GM18511 (cell line): ENCODE measurements around the gene AP1G2.

Source experiments
- ATAC-seq: cut with Tn5 transposase; IDR thresholded peaks from one replicate; pipeline ENCODE4 v1.9.1; 2021; ENCODE audit warnings: mild to moderate bottlenecking, moderate library complexity; ENCODE audit not compliant: unreplicated experiment

Gene AP1G2

DNA sequence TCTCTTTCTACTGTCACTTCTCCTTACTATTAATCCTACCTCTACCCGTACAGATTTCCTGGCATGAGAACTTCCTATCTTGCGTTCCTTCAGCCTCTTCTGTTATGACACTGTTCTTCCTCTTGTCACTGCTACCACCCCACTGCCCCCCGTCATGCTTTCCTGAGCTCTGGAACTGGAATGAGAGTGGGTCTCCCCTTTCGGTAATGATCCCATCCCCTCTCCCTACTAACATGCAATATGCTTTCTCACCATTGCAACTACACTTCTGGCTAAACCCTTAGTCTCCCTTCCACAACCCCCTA lies 4.9 kb upstream of the AP1G2 start:
- ATAC-seq, result no peak

DNA sequence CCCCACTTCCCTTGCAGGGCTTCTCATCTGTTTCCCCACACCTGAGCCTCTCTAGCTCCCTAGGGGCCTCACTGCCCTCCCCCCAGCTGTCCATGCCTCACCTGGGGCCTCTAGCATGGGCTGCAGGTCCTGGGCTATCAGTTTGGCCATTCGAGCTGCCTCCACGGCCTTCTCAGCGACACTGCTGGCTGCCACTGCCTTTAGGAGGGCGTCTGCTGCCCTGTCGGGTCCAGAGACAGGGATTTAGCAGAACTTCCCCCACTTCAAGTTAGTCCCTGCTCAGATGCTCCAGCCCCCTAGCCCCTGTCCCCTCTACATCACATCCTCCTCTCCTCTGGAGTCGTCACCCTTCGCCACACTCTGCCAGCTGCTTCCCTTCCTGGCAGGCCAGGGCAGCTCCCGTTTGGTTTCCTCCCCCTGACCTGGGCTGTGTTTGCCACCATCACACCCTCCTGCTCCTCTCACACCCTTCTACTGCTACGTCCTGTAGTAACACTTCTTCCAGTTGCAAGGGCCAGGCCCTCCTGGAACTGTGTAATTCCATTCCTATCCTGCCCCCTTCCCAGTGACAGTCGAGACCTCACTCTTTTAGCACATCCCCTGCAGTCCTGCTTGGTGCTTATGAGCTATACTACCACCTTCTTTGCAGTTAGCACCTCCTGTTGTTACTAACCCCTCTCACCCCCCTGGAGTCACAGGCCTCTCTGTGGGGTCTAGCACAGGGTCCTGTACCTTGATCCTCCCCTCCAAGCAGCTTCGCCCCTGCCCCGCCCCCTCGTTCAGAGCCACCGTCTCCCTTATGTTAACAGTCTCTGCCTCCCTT lies 4.3 kb upstream of the AP1G2 start:
- ATAC-seq, result no peak

DNA sequence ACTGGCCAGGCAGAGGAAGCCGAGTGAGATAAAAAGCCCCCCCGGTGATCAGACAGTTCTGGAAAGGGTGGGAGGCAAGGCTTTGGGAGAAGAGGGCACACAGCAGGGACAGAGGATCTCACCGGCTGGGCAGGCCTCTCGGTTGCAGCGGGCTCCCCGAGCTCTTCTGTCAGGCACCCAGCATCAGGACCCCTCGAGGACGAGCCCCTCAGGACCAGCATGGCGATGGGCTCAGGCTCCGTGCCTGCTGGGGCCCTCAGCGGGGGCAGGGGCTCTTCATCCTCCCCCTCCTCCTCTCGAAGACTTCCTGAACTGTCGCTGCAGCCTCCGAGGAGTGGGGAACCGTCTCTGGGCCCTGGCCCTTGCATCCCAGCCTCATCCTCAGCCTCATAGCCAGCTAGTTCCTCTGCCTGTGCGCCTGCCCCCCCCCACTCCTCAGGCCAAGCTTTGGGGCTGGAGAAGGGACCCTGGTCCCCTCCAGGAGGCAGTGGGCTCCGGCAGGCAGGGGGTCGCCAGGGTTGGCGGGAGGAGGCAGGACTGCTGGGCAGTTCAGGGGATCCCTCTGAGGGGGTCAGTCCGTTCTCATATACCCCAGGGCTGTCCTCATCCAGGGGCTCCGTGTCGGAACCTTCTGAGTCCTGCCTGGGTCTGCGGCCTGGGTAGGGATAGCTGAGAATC lies 3.4 kb upstream of the AP1G2 start:
- no peak for ATAC-seq

DNA sequence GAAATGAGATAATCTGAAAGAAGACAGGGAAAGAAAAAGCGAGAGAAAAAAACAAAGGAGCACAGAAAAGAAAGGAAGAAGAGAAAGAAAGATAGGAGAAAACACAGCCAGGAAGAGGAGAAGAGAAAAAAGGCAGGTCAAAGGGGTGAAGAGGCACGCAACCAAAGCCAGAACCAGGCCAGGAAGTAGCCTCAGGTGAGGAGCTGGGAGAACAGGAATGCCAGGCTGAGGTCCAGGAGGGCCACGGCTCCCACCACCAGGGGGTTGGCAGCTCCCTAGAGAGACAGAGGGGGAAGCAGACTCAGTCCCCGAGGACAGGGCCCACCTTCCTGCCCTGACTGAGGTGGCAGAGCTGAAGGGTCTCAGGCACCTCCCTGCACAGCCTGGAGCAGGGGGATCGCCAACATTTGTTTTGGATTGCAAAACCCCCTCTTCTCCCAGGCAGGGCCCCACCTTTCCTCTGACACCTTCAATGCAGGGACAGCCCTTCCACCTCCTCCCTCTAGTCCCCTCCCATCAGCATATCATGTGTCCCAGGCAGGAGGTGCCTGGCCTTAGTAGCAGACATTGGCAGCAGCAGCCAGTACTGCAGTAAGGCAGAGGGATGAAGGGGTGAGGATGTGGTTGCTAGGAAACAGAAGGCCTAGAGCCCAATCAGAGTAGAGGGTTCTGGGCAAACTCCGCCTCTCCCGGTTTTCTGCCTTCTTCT lies 2.0 kb upstream of the AP1G2 start:
- no peak for ATAC-seq

DNA sequence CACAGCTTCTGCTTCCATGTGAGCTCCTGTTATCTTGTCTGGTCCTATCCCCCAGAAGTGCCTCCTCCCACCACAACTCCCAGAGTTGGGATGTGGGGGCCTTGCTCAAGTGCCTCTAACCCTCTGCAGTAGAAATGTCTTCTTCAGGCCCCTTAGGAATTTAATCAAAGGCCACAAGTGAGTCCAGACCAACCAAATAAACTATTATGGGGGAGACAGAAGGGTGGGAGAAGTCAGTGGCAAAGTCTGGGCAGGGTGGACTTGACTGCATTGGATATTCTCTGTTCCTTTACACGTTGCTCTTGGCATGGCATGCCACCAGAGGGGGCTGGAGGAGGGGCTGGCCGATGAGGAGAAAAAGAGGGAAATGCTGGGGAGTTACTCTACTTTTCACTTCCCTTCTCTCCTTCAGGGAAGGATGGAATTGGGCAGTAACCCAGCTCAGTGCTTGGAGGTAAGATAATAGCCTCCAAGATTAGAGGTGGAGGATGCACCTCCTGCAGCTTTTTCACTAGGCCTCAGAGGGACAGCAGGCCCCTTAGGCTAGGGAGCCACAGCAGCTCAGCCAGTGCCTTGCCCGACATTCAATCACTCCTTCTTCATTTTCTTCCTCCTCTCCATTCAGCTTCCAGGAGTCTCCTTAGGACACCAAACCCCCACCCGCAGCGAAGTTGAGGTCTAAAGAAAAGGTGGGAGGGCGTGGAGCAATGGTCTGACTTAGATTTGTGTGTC lies 1.2 kb upstream of the AP1G2 start:
- ATAC-seq, result no peak

DNA sequence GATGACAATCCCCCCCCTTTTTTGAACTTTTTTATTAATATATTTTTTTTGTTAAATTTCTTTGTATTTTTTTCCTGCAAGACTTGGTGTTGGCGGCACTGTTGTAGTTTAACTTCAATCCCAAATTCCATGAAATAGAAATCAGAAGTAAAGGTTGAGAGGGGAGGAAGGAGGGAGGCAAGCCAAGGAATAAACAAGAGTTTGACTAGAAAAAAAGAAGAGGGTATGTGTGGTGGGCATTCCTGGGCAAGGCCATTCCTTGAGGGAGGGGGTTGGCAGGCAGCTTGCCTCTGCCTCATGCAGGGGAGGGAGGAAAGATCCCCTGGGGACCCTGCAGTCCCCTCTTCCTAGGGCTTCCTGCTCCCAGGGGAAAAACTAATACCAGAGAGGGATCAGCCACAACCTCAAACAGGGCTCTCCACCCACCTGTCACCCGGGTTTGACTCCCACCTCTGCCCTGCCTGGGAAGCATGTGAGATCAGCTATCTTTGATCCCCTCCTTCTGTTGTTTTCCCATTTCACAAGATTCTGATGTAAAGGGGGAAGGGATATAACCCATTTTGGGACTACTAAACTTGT lies 519 bp upstream of the AP1G2 start:
- ATAC-seq, result no peak

DNA sequence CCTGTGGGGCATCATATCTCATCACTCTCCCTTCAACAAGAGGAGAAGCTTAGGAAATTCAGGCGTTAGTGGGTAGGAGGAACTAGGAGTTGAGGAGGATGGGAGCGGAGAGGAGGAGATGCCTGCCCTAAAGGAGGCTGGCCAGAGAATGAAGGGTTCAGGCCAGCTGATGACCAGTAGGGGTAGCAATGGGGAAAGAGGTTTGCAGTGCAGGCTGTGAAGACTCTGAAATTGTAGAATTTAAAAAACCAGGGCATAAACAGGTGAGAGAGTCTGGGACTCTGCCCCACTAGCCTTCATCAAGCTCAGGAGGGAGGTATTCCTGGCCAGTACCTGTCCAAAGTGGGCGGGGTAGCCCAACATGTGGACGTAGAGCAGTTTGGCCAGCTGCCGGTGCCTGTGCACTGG lies 809 bp downstream of the AP1G2 start:
- peak; percentile 9 for ATAC-seq

DNA sequence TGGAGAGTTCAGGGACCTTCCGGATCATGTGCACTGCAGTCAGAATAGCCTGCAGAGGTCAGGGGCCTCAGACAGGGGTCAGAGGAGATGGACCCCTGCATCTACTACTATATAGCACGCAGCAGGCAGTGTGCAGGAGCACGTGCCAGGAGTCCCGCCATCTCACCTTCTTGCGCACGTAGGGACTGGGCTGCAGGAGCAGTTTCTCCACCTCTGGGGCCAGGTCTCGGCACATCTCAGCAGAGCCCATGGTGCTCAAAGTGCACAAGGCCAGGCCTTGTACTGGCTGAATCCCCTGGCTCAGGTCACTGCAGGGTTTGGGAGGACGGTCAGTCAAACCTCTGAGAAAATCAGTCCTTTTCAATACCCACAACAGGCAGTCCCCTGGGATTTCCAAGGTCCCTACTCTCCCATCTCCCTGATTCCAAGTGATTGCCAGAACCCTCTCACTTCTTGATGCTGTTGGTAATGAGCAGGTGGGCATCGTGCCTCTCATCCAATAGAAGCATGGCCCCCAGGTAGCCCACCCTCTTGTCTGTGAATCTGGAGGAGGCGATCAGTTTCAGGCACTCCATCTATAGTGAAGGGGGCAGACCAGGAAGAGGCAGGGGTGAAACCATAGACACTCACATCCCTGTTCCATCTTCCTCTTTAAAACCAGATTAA lies 1.3 kb downstream of the AP1G2 start:
- ATAC-seq, result no peak

DNA sequence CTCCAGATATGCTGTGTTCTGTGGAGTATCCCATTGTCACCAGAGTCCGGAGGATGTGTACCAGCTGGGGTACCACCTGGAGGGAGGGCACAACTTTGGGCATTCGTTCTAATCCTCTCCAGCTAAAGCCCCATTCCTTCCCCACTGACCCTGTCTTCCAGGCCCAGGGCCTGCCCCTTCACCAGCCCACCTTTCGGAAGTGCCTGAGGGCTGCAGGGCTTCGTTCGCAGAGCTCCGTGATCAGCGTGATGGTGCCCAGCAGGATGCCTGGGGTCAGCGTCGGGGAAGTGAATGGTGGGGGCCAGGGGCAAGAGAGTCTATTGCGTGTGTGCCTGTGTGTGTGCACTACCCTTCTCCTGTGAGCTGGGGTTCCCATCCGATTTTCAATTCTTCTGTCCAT lies 2.0 kb downstream of the AP1G2 start:
- ATAC-seq, result no peak

DNA sequence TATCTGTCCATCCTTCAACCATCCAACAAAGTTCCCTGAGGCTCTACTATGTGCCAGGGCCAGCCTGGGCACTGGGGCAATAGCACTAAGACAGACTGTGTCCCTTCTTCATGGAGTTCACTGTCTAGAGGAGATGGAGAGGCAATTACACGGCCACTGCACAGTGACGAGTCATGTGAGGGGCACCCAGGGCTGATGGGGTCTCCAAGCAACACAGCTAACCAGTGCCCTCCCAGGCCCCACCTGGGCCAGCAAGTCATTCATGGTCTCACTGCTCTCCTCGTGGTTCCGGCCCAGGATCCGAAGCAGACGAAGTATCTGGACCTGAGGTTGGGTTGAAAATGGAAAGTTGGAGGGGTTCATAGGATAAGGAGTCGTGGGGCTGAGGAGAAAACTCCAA lies 2.7 kb downstream of the AP1G2 start:
- no peak for ATAC-seq

DNA sequence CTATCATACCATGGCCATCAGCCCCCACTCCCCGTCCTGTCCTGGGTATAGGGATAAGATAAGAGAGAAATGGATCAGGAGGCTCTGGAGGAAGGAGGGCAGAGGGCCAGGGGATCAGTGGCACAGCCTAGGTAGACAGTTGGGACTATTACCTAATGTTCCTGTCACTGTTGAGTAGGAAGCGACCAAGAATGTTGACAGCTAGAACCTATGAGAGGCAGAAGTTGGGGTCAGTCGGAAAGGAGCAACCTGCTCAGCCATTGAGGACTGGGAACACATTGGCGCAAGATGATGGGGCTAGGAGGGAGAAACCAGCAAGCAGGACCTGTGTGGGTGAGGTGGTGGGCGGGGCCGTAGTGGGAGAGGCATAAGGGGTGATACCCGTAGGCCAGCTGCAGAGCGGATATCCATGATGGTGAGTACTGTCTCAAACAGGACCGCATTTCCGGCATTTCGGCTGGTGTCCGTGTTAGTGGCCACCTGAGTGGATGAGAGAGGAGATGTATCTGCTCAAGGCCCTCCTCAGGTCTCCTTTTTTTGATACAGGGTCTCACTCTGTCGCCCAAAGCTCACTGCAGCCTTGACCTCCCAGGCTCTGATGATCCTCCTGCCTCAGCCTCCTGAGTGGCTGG lies 3.3 kb downstream of the AP1G2 start:
- ATAC-seq, result no peak

DNA sequence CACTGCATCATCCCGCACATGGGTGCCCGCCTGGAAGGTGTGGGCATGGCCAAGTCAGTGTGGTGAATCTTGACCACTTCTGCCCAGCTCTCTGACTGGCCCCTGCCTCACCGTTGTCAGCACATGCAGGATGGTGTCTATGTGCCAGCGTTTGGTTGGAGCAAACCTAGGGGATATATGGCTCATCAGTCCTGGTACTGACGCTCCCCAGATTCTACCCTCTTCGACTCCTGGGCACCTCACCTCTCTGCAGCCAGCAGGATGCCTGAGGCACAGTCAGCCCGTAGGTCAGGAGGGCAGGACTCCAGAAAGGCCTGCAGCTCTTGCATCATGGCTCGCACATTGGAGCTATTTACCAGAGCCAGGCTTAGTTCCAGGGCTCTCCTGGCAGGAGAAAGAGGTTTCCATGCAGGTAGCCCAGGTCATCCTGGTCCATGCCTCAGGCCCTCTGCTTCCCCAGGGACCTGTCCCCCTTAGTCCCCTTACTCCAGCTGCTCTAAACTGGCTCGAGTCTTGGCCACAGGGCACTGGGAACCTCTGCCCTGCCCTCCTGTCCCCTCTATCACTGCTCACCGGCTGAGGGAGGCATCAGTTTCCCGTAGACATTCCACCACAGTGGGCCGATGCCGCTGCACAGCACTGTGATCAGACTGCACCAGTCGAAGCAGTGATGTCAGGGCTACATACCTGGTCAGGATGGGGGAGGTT lies 4.0 kb downstream of the AP1G2 start:
- ATAC-seq, result no peak

DNA sequence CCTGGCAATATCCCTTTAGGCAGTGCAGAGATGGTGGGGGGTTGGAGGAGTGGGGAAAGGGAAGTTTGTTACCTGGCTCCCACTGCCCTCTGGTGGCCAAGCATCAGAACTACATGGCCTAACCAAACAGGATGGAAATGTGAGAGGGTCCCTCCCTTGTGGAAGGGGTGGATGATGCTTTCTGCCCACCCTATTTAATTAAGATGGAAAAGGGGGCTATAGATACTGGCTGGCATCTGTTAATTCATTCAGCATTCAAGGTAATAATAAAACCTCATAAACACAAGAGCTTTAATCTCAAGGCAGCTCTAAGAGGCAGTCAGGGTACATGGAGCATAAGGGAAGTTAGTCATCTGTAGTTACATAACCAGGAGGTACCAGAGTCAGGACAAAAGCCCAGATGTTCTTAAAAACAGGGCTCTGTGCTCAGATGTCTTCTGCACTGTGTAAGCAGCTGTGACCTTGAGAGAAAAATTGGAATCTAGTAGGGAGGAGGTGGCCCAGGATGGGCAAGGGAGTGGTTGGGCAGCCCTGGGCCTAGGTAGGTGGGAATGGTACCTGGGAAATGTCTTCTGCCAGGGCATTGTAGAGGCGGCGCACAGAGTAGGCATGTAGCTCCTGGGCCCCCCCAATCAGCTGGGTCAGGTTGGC lies 4.6 kb downstream of the AP1G2 start:
- no peak for ATAC-seq

DNA sequence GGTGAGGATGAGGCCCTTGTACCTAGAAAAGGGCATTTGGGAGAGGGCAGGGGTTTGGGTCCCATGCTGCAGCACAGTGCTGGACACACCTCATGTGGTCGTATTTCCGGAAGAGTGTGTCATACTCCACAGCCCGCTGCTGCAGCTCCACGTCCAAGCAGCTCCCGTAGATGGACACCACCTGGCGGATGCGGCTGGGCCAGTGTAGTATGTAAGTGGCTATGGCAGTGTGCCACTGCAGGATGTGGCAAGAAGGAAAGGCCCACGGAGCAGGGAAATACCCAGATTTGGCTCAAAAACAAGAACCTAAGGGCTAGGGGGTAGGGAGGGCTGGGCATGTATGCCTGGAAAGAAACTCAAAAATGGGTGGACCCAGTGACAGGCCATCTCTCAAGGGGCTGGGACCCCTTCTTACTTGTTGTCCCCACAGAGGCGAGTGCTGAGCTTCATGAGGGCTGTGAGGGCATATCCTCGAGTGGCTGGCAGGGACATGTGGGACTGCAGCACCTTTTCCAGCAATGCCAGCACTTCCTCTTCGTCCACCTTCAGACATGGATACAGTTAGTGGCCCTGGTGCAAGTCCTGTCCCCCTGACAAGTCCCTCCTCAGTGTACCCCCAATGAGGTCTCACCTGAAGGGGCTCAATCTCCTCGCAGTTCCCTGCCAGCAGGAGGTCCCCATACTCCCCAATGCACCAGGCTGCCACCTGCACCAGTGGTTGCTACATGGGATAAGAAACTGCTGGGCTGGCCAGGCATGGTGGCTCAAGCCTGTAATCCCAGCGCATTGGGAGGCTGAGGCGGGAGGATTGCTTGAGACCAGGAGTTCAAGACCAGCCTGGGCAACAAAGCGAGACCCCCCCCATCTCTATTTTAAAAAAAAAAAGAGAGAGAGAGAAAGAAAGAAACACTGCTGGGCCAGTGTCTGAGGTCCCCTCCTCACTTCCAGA lies 5.4 kb downstream of the AP1G2 start:
- ATAC-seq, result no peak

DNA sequence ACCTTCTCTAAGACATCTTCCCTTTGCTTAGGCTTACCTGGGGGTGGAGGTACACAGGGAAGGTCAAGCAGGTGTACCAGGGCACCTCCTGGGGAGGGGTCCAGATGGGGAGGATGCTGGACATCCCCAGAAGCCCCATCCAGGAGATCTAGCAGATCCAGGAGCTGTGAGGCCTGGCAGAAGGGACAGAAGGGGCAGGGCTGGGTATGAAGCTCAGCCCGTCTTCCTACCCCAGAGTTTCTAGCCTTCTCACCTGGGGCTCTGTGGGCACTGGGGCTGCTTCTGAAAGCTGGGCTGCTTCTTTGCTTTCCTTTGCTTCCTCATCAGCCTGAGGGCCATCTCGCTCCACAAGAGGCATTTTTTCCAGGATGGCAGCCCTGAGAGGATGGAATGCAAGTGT lies 6.3 kb downstream of the AP1G2 start:
- no peak for ATAC-seq

DNA sequence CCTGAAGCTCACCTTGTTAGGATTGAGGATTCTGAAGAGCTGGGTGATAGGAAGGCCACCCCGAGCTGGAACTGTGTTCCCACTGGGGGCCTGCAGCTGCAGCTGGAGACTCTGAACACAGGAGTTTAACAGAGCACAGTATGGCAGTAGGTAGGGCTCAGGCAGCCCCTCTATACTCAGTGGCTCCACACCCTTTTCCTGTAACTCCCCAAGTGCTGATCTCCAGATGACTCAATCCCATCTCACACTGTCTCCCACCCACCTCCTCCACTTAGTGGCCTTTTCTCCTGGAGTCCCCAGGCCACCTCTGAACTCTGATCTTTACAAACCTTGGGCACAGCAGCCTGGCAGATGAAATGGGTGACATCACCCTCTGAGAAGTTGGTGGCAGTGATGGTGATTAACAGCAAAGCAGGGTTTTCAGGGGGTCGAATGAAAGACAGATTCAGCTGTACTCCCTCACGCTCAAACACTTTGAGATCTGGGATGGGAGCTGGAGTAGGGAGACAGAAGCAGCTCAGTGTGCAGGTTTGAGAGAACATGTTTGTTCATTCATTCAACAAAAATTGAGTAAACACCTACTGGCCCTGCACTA lies 7.6 kb downstream of the AP1G2 start:
- ATAC-seq, result no peak
